GM12878 (cell line): Measurements from ENCODE around the gene SEC23IP.

Experiments used
- BACH1 ChIP-seq: fragments of 450-650 bp; IDR thresholded peaks from 2 replicates; pipeline ENCODE4 v1.6.1; 2017; ENCODE audit warnings: mild to moderate bottlenecking, borderline replicate concordance
- POLR2AphosphoS5 ChIP-seq: IDR thresholded peaks from 2 replicates; pipeline ENCODE4 v1.6.1; 2011; ENCODE audit warnings: mild to moderate bottlenecking, low read length, inconsistent platforms

DNA sequence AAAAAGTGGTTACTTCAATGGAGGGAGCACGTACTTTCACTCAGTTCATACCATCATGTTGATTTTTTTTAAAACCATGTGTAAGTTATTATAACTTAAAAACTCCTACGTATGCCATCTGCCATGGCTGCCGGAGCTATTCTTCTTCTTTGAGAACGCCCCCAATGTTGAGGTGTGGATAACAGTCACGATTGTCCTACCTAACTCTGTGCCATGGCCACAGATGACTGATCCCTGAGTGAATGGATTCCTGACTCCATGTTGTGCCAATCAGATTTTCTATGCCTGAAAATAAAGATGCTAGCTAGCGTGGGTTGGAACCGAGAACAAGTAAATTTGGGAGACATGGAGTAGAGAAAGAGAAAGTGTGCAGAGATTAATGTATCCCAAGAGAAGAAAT is 25.2 kb upstream of the SEC23IP start:
- TF ChIP-seq POLR2AphosphoS5 (no peak), BACH1 (no peak)
